ENCODE results near the gene ASXL1.
A peak's percentile ranks its signal among the peaks of the same experiment; 100 is the strongest.

GRCh38 chr20:32465092-32465900 lies 107.2 kb downstream of the ASXL1 start:
- no peak for TF ChIP-seq ELK1 (IDR thresholded peaks at IDR 0.05; ENCODE audit: low read depth, low read length)
- no peak for TF ChIP-seq NR2C1 (IDR thresholded peaks at IDR 0.05)
- 0 out of 2 replicates have a peak, but pooled peaks have one; percentile 10 for TF ChIP-seq FOXK2 (IDR thresholded peaks at IDR 0.05)
- TF ChIP-seq, protein P1, sequence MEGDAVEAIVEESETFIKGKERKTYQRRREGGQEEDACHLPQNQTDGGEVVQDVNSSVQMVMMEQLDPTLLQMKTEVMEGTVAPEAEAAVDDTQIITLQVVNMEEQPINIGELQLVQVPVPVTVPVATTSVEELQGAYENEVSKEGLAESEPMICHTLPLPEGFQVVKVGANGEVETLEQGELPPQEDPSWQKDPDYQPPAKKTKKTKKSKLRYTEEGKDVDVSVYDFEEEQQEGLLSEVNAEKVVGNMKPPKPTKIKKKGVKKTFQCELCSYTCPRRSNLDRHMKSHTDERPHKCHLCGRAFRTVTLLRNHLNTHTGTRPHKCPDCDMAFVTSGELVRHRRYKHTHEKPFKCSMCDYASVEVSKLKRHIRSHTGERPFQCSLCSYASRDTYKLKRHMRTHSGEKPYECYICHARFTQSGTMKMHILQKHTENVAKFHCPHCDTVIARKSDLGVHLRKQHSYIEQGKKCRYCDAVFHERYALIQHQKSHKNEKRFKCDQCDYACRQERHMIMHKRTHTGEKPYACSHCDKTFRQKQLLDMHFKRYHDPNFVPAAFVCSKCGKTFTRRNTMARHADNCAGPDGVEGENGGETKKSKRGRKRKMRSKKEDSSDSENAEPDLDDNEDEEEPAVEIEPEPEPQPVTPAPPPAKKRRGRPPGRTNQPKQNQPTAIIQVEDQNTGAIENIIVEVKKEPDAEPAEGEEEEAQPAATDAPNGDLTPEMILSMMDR (IDR thresholded peaks at IDR 0.05 in 2 of 3, conservative IDR thresholded peaks at IDR 0.05 in 1 of 3; ENCODE audit: control insufficient read depth in 2 of 3, extremely low read depth in 1 of 3, insufficient read depth in 1 of 3, low read depth in 3 of 3, low read length in 3 of 3), result no peak
- TF ChIP-seq EZH2 (IDR thresholded peaks at IDR 0.05; ENCODE audit: borderline replicate concordance, control insufficient read depth, low read depth, low read length), result no peak
- TF ChIP-seq, protein P2, sequence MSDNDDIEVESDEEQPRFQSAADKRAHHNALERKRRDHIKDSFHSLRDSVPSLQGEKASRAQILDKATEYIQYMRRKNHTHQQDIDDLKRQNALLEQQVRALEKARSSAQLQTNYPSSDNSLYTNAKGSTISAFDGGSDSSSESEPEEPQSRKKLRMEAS (IDR thresholded peaks at IDR 0.05; ENCODE audit: low read depth, low read length), result no peak
- TF ChIP-seq LARP7 (IDR thresholded peaks at IDR 0.05), result no peak
- no peak for TF ChIP-seq ZZZ3 (IDR thresholded peaks at IDR 0.05; ENCODE audit: control insufficient read depth, insufficient read length, low read depth)
- no peak for TF ChIP-seq SIN3A (IDR thresholded peaks at IDR 0.05; ENCODE audit: low read depth, low read length)
- TF ChIP-seq, protein P3, sequence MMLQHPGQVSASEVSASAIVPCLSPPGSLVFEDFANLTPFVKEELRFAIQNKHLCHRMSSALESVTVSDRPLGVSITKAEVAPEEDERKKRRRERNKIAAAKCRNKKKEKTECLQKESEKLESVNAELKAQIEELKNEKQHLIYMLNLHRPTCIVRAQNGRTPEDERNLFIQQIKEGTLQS (IDR thresholded peaks at IDR 0.05; ENCODE audit: borderline replicate concordance, extremely low read depth, low read depth, low read length), result no peak
- TF ChIP-seq ATF7 (IDR thresholded peaks at IDR 0.05; ENCODE audit: low read depth), result no peak
- TF ChIP-seq RELA (IDR thresholded peaks at IDR 0.05; ENCODE audit: borderline replicate concordance, partially characterized antibody), result no peak
